ENCODE results near the gene C11orf86. TPM values are rescaled to one million over a fixed set of nuclear protein-coding genes. Genes with fewer than 3 reads are reported as not detected.

C11orf86 gene
- total and polyA plus RNA-seq, 2 of the 8 experiments (the other 6 are each of a cell fraction or from before 2014, with no cell fraction given), result 0.91 to 0.97 TPM

DNA sequence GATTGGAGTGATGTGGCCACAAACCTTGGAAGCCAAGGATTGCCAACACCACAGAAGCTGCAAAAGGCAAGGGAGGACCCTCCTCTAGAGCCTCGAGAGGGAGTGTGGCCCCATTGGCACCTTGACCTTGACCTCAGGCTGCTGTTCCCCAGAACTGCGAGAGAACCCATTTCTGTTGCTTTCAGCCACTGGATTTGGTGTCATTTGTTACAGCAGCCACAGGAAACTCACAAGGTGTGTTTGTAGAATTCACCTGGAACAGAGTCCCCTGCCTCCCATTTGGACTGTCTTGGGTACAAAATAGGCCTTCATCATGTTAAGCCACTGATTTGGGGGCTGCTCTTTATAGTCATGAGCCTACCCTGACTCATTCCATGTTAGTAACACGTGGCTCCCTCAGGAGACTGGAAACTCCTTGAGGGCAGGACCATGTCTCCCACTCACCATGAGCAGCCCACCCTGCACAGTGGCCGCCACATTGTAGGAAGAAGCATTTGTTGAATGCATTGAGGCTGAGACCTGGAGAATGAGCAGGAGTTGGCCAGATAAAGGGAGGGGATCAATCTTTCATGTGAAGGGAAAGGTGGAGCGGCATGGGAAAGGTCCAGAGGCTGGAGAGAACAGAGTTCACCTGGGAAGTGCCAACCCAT is 8.3 kb downstream of the C11orf86 start (continued):
- TF ChIP-seq, protein P1, sequence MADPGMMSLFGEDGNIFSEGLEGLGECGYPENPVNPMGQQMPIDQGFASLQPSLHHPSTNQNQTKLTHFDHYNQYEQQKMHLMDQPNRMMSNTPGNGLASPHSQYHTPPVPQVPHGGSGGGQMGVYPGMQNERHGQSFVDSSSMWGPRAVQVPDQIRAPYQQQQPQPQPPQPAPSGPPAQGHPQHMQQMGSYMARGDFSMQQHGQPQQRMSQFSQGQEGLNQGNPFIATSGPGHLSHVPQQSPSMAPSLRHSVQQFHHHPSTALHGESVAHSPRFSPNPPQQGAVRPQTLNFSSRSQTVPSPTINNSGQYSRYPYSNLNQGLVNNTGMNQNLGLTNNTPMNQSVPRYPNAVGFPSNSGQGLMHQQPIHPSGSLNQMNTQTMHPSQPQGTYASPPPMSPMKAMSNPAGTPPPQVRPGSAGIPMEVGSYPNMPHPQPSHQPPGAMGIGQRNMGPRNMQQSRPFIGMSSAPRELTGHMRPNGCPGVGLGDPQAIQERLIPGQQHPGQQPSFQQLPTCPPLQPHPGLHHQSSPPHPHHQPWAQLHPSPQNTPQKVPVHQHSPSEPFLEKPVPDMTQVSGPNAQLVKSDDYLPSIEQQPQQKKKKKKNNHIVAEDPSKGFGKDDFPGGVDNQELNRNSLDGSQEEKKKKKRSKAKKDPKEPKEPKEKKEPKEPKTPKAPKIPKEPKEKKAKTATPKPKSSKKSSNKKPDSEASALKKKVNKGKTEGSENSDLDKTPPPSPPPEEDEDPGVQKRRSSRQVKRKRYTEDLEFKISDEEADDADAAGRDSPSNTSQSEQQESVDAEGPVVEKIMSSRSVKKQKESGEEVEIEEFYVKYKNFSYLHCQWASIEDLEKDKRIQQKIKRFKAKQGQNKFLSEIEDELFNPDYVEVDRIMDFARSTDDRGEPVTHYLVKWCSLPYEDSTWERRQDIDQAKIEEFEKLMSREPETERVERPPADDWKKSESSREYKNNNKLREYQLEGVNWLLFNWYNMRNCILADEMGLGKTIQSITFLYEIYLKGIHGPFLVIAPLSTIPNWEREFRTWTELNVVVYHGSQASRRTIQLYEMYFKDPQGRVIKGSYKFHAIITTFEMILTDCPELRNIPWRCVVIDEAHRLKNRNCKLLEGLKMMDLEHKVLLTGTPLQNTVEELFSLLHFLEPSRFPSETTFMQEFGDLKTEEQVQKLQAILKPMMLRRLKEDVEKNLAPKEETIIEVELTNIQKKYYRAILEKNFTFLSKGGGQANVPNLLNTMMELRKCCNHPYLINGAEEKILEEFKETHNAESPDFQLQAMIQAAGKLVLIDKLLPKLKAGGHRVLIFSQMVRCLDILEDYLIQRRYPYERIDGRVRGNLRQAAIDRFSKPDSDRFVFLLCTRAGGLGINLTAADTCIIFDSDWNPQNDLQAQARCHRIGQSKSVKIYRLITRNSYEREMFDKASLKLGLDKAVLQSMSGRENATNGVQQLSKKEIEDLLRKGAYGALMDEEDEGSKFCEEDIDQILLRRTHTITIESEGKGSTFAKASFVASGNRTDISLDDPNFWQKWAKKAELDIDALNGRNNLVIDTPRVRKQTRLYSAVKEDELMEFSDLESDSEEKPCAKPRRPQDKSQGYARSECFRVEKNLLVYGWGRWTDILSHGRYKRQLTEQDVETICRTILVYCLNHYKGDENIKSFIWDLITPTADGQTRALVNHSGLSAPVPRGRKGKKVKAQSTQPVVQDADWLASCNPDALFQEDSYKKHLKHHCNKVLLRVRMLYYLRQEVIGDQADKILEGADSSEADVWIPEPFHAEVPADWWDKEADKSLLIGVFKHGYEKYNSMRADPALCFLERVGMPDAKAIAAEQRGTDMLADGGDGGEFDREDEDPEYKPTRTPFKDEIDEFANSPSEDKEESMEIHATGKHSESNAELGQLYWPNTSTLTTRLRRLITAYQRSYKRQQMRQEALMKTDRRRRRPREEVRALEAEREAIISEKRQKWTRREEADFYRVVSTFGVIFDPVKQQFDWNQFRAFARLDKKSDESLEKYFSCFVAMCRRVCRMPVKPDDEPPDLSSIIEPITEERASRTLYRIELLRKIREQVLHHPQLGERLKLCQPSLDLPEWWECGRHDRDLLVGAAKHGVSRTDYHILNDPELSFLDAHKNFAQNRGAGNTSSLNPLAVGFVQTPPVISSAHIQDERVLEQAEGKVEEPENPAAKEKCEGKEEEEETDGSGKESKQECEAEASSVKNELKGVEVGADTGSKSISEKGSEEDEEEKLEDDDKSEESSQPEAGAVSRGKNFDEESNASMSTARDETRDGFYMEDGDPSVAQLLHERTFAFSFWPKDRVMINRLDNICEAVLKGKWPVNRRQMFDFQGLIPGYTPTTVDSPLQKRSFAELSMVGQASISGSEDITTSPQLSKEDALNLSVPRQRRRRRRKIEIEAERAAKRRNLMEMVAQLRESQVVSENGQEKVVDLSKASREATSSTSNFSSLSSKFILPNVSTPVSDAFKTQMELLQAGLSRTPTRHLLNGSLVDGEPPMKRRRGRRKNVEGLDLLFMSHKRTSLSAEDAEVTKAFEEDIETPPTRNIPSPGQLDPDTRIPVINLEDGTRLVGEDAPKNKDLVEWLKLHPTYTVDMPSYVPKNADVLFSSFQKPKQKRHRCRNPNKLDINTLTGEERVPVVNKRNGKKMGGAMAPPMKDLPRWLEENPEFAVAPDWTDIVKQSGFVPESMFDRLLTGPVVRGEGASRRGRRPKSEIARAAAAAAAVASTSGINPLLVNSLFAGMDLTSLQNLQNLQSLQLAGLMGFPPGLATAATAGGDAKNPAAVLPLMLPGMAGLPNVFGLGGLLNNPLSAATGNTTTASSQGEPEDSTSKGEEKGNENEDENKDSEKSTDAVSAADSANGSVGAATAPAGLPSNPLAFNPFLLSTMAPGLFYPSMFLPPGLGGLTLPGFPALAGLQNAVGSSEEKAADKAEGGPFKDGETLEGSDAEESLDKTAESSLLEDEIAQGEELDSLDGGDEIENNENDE (IDR thresholded peaks at IDR 0.05; ENCODE audit: insufficient replicate concordance, low read length), result no peak
- TF ChIP-seq EGR1 (IDR thresholded peaks at IDR 0.05; ENCODE audit: borderline replicate concordance, low read depth, low read length) (no peak), CBX5 (IDR thresholded peaks at IDR 0.05; ENCODE audit: low read depth, low read length) (no peak), RBBP5 (IDR thresholded peaks at IDR 0.05; ENCODE audit: borderline replicate concordance, low read depth, low read length) (no peak), RNF2 (IDR thresholded peaks at IDR 0.05; ENCODE audit: borderline replicate concordance, low read depth, low read length, missing control alignments, poor library complexity, severe bottlenecking) (no peak), SIRT6 (IDR thresholded peaks at IDR 0.05; ENCODE audit: low read length) (no peak), SP1 (IDR thresholded peaks at IDR 0.05; ENCODE audit: low read depth, low read length) (no peak), ASH2L (IDR thresholded peaks at IDR 0.05; ENCODE audit: low read length) (no peak), YY1 (IDR thresholded peaks at IDR 0.05; ENCODE audit: low read depth, low read length) (no peak)
- TF ChIP-seq, protein P2, sequence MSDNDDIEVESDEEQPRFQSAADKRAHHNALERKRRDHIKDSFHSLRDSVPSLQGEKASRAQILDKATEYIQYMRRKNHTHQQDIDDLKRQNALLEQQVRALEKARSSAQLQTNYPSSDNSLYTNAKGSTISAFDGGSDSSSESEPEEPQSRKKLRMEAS (IDR thresholded peaks at IDR 0.05), result no peak
